WTC11 (cell line): ENCODE results near the gene PPP1R16B.

Experiments used
- CTCF ChIP-seq: fragments of 200-600 bp; IDR thresholded peaks from 2 replicates; pipeline ENCODE4 v1.8.0; 2022; ENCODE audit warnings: antibody characterized with exemption
- ELF4 ChIP-seq: sonication (generic); formaldehyde crosslinking; IDR thresholded peaks from 2 replicates; pipeline ENCODE4 v1.8.1; 2022; ENCODE audit warnings: low read depth, mild to moderate bottlenecking, moderate library complexity, missing genetic modification reagents
- HMGXB4 ChIP-seq: sonication (generic); formaldehyde crosslinking; IDR thresholded peaks from 2 replicates; pipeline ENCODE4 v1.8.1; 2023; ENCODE audit warnings: mild to moderate bottlenecking, moderate library complexity, missing genetic modification reagents
- SP1 ChIP-seq: sonication (generic); formaldehyde crosslinking; conservative IDR thresholded peaks from 2 replicates; pipeline ENCODE4 v1.8.1; 2022; ENCODE audit warnings: missing genetic modification reagents
- USF2 ChIP-seq: sonication (generic); formaldehyde crosslinking; IDR thresholded peaks from 2 replicates; pipeline ENCODE4 v1.8.1; 2023; ENCODE audit warnings: mild to moderate bottlenecking, missing genetic modification reagents, moderate library complexity

GRCh38 chr20:38842558-38842981 is 37.1 kb downstream of the PPP1R16B start:
- TF ChIP-seq HMGXB4 = no peak
- no peak for TF ChIP-seq CTCF
- TF ChIP-seq USF2 = no peak
- TF ChIP-seq ELF4 = no peak
- TF ChIP-seq SP1 (CRISPR knock-in tag) = no peak
